ENCODE measurements around the gene BHLHE40. TPM values are rescaled to one million over a fixed set of nuclear protein-coding genes. Genes with fewer than 3 reads are reported as not detected.

BHLHE40 gene
- total and polyA plus RNA-seq, 2 of the 13 experiments (the other 11 are each of a cell fraction or from before 2014, with no cell fraction given), result 1.8 to 51.0 TPM

DNA sequence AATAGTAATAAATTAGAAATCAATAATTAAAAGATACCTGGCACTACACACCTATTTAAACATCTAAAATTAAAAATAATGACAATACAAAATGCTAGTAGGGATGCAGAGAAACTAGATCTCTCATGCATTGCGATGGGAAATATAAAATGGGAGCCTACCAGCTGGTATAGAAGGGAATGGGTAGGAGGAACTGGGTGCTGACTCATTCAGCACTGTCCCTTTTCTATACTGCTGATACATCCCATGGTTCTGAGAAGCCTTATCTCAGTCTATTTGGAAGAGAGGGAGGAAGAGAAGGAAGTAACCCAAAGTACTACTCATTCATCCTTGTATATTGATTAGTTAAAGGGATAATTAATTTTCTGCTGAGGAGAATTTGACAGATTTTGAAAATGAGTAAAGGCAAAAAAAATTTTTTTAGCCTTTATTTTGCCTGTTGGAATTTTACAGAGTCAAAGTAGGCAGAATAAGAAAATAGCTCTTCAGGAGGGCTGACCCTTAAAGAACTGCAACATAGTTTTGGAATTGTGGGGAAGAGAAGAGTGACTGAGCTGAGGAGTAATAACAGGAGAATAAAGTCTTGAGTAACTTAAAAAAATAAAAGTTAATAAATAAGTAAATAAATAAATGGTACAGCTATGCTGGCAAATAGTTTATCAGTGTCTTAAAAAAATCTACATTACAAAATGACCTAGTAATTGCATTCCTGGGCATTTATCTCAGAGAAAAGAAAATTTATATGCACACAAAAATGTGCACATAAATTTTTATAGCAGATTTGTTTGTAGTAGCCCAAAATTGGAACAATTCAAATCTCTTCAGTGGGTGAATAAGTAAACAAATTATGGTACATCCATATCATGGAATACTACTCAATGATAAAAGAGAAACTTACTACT is 15.3 kb upstream of the BHLHE40 start:
- Histone ChIP-seq H2AFZ (ENCODE audit: low read length) (no peak overlapping the region), H3K27ac (ENCODE audit: extremely low read length, insufficient read depth, low read length) (no peak overlapping the region), H3K4me1 (ENCODE audit: insufficient read depth, low read length) (peaks cover 9% of the 10 kb centered on the region; the same call in 1 of the 2 replicates), H3K27me3 (ENCODE audit: control insufficient read depth in 1 of 2, insufficient read depth in 2 of 2, low read length in 2 of 2) (no peaks in the 10 kb centered on the region), H4K20me1 (ENCODE audit: insufficient read depth, low read length) (no peaks in the 10 kb centered on the region), H3K4me2 (ENCODE audit: low read depth, low read length) (no peak overlapping the region), H3K9me3 (ENCODE audit: low read length) (peaks cover 6% of the 10 kb centered on the region; the same call in 1 of the 2 replicates), H3K4me3 (replicated peaks in 1 of 3; ENCODE audit: insufficient read depth in 1 of 3, low read depth in 2 of 3, low read length in 3 of 3) (no peak overlapping the region), H3K36me3 (replicated peaks in 1 of 2; ENCODE audit: control insufficient read depth in 1 of 2, insufficient read depth in 2 of 2, low read length in 2 of 2) (no peaks in the 10 kb centered on the region), H3K9ac (ENCODE audit: insufficient read depth, low read depth, low read length) (no peak overlapping the region), H3K79me2 (ENCODE audit: insufficient read depth, low read length) (no peaks in the 10 kb centered on the region)
- no peak for TF ChIP-seq RXRA (CRISPR knock-in tag; IDR thresholded peaks at IDR 0.05)
- TF ChIP-seq MTA1 (CRISPR knock-in tag; IDR thresholded peaks at IDR 0.05; ENCODE audit: borderline replicate concordance), result no peak
- no peak for TF ChIP-seq PHF8 (CRISPR knock-in tag; IDR thresholded peaks at IDR 0.05)
- TF ChIP-seq ZNF616 (CRISPR knock-in tag; IDR thresholded peaks at IDR 0.05; ENCODE audit: low read depth), result no peak
- no peak for TF ChIP-seq HNRNPH1 (optimal IDR thresholded peaks at IDR 0.05; ENCODE audit: low read depth, low read length)
- no peak for TF ChIP-seq CCAR2 (optimal IDR thresholded peaks at IDR 0.05; ENCODE audit: low read depth, low read length)
- TF ChIP-seq NCOA2 (CRISPR knock-in tag; IDR thresholded peaks at IDR 0.05), result no peak
- no peak for TF ChIP-seq ZBTB1 (CRISPR knock-in tag; IDR thresholded peaks at IDR 0.05; ENCODE audit: borderline replicate concordance)
- no peak for TF ChIP-seq ZNF615 (CRISPR knock-in tag; IDR thresholded peaks at IDR 0.05; ENCODE audit: borderline replicate concordance)
- no peak for TF ChIP-seq FOXM1 (CRISPR knock-in tag; IDR thresholded peaks at IDR 0.05)
- TF ChIP-seq SOX13 (IDR thresholded peaks at IDR 0.05), result no peak
- no peak for TF ChIP-seq SOX13 (CRISPR knock-in tag; conservative IDR thresholded peaks at IDR 0.05 in 1 of 2, IDR thresholded peaks at IDR 0.05 in 1 of 2)
- no peak for TF ChIP-seq ATM (IDR thresholded peaks at IDR 0.05; ENCODE audit: borderline replicate concordance)
- no peak for TF ChIP-seq ZNF75D (CRISPR knock-in tag; IDR thresholded peaks at IDR 0.05; ENCODE audit: borderline replicate concordance)
- no peak for TF ChIP-seq CBX2 (IDR thresholded peaks at IDR 0.05; ENCODE audit: low read depth, low read length)
- no peak for TF ChIP-seq CBX2 (CRISPR knock-in tag; IDR thresholded peaks at IDR 0.05; ENCODE audit: low read depth)
- TF ChIP-seq CCDC6 (CRISPR knock-in tag; IDR thresholded peaks at IDR 0.05), result no peak
- no peak for TF ChIP-seq ZNF570 (CRISPR knock-in tag; IDR thresholded peaks at IDR 0.05; ENCODE audit: borderline replicate concordance)
- TF ChIP-seq, protein P1, sequence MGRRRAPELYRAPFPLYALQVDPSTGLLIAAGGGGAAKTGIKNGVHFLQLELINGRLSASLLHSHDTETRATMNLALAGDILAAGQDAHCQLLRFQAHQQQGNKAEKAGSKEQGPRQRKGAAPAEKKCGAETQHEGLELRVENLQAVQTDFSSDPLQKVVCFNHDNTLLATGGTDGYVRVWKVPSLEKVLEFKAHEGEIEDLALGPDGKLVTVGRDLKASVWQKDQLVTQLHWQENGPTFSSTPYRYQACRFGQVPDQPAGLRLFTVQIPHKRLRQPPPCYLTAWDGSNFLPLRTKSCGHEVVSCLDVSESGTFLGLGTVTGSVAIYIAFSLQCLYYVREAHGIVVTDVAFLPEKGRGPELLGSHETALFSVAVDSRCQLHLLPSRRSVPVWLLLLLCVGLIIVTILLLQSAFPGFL (CRISPR knock-in tag; IDR thresholded peaks at IDR 0.05), result no peak
- no peak for TF ChIP-seq KLF11 (CRISPR knock-in tag; IDR thresholded peaks at IDR 0.05)
- TF ChIP-seq NONO (IDR thresholded peaks at IDR 0.05), result no peak
- TF ChIP-seq NONO (CRISPR knock-in tag; conservative IDR thresholded peaks at IDR 0.05), result no peak
- no peak for FAIRE-seq
- intact Hi-C loops (cut with micrococcal nuclease; ENCODE audit: unreplicated experiment) (no loop called here), in situ Hi-C loops (cut with HindIII; ENCODE audit: extremely low pct_ligation_motif_present, low pct_unique_long_range_greater_than_20kb) (no loop called here)
- 3% methylated on average over 1 of the region's 1 CpG for WGBS (ENCODE audit: low lambda C conversion rate)
- no TSS peak for BruUV-seq (replicated peaks)
- ChIA-PET POLR2A (no interaction called here), CTCF (ENCODE audit: low intra/inter-chr PET ratio, low total read pairs) (no interaction called here)
- ATAC-seq, result no peak
- no peak for DNase-seq (ENCODE audit: low spot score)
